Prostate gland (tissue), 2 donors: Measurements from ENCODE around the gene ZNF571. TPM values are rescaled to one million over a fixed set of nuclear protein-coding genes. Genes with fewer than 3 reads are reported as not detected.

Experiments
- DNase-seq: peaks from one replicate; pipeline ENCODE4 v3.0.0-alpha.2; 2019; ENCODE audit warnings: low spot score
- H3K27ac ChIP-seq, 2 donors: fragments of 200-600 bp; sonication (generic); 2 replicates each; pipeline ENCODE4 v1.5.1; 2017 to 2019
- H3K27me3 ChIP-seq: fragments of 200-600 bp; sonication (generic); replicated peaks from 2 replicates; pipeline ENCODE4 v1.5.1; 2019; ENCODE audit not compliant: insufficient read depth
- H3K36me3 ChIP-seq, 2 donors: fragments of 200-600 bp; sonication (generic); 1 replicate in 1 of 2; 2 replicates in 1 of 2; pipeline versions ENCODE4 v1.5.1 to v1.8.1; 2017 to 2019
- H3K4me1 ChIP-seq: fragments of 200-600 bp; sonication (generic); replicated peaks from 2 replicates; pipeline ENCODE4 v1.5.1; 2019
- H3K4me3 ChIP-seq, 2 donors: fragments of 200-600 bp; sonication (generic); 2 replicates each; pipeline ENCODE4 v1.5.1; 2017 to 2019
- H3K9me3 ChIP-seq: fragments of 200-600 bp; sonication (generic); 2 replicates; pipeline ENCODE4 v1.5.1; 2017
- POLR2A ChIP-seq: fragments of 450-650 bp; IDR thresholded peaks from one replicate; pipeline ENCODE4 v1.6.1; 2016; ENCODE audit warnings: antibody characterized with exemption, mild to moderate bottlenecking
- POLR2AphosphoS5 ChIP-seq: sonication (generic); formaldehyde crosslinking; IDR thresholded peaks from one replicate; pipeline ENCODE4 v1.6.1; 2017; ENCODE audit warnings: antibody characterized with exemption
- WGBS: methylation state at CpG from one replicate; pipeline ENCODE4 v1.1.5; 2018; 5-methylcytosine and 5-hydroxymethylcytosine counted together
- intact Hi-C: fragments of 100-400 bp; cut with DNase I; formaldehyde crosslinking; loops from one replicate; pipeline ENCODE4 v1.14.2; 2022
- total RNA-seq, 2 donors: library from RNA; depleted of rRNA; stranded (reverse); fragments of >200 nt; gene quantifications; one replicate each; pipeline ENCODE4 v1.1.0, GENCODE V29; 2016
- TF ChIP-seq, protein P1 (sequence below), 4 experiments: fragments of 200-600 bp in 2 of 4; fragments of 450-650 bp in 2 of 4; sonication (generic) in 2 of 4; IDR thresholded peaks; 1 replicate in 3 of 4; 2 replicates in 1 of 4; pipeline ENCODE4 v1.5.1; 2016 to 2019; ENCODE audit warnings: antibody characterized with exemption in 4 of 4, mild to moderate bottlenecking in 2 of 4, moderate library complexity in 2 of 4

The ZNF571 gene
- total RNA-seq, 2 donors from 2014 or later: 4.5 to 34.2 TPM

DNA sequence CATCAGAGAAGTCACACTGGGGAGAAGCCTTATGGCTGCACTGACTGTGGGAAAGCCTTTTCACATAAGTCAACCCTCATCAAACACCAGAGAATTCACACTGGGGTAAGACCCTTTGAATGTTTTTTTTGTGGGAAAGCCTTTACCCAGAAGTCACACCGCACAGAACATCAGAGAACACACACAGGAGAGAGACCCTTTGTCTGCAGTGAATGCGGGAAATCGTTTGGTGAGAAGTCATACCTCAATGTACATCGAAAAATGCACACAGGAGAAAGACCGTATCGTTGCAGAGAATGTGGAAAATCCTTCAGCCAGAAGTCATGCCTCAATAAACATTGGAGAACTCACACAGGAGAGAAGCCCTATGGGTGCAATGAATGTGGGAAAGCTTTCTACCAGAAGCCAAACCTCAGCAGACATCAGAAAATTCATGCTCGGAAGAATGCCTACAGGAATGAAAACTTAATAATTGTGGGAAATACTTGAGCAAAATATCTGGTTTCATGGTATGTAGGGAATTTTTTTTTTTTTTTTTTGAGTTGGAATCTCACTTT lies 57.1 kb downstream of the ZNF571 start:
- Histone ChIP-seq H3K27ac (no peak overlapping the region), H3K4me1 (no peaks in the 10 kb centered on the region), H3K9me3 (no peaks in the 10 kb centered on the region), H3K27me3 (no peaks in the 10 kb centered on the region), H3K4me3 (no peak overlapping the region), H3K36me3 (peaks cover under 1 to 29% of the 10 kb centered on the region in 2 donors)
- TF ChIP-seq POLR2AphosphoS5: no peak
- no peak for TF ChIP-seq POLR2A
- TF ChIP-seq, protein P1, sequence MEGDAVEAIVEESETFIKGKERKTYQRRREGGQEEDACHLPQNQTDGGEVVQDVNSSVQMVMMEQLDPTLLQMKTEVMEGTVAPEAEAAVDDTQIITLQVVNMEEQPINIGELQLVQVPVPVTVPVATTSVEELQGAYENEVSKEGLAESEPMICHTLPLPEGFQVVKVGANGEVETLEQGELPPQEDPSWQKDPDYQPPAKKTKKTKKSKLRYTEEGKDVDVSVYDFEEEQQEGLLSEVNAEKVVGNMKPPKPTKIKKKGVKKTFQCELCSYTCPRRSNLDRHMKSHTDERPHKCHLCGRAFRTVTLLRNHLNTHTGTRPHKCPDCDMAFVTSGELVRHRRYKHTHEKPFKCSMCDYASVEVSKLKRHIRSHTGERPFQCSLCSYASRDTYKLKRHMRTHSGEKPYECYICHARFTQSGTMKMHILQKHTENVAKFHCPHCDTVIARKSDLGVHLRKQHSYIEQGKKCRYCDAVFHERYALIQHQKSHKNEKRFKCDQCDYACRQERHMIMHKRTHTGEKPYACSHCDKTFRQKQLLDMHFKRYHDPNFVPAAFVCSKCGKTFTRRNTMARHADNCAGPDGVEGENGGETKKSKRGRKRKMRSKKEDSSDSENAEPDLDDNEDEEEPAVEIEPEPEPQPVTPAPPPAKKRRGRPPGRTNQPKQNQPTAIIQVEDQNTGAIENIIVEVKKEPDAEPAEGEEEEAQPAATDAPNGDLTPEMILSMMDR (IDR thresholded peaks at IDR 0.05): no peak
- intact Hi-C loops: no loop called here
- DNase-seq: no peak
- WGBS: 98% methylated on average over 7 of the region's 7 CpGs

DNA sequence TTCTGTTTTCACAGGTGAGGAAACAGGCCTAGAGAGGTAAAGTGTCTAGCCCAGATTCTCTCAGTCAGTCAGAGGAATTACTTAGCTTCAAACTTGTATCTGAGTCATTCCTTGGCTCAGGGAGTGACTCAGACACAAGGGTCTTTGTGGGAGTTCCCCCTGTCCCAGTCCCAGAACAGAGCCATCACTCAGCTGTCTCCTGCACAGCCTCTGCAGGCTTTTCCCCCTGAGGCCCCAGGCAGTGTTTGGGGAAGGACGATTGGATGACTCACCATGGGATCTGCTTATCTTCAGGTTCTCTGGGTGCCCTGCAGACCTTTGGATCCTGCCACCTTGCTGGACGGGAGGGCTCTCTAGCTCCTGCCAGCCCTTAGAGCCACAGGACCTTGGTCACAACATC lies 74.7 kb downstream of the ZNF571 start:
- Histone ChIP-seq H3K27ac (no peak overlapping the region), H3K9me3 (no peaks in the 10 kb centered on the region), H3K4me3 (no peak overlapping the region), H3K27me3 (no peaks in the 10 kb centered on the region), H3K36me3 (no peaks in the 10 kb centered on the region), H3K4me1 (no peaks in the 10 kb centered on the region)
- no peak for DNase-seq
- WGBS: 79% methylated on average over 2 of the region's 2 CpGs
- intact Hi-C loops: no loop called here
- TF ChIP-seq, protein P1 (IDR thresholded peaks at IDR 0.05): no peak
- TF ChIP-seq POLR2A (no peak), POLR2AphosphoS5 (no peak)

Other genes with a start within 250 kb of the ZNF571 start
- 10 to 100 TPM; 10.7 to 15.0 TPM for gene ZNF527, start 223.7 kb downstream of the ZNF571 start, total RNA-seq
- gene ZNF569, start 127.3 kb downstream of the ZNF571 start, total RNA-seq: 1 to 10 TPM; 4.8 to 6.1 TPM
- 10 to 100 TPM in 1 of 2 donors, 1 to 10 TPM in 1; 6.6 to 13.5 TPM for gene ZNF570, start 125.4 kb downstream of the ZNF571 start, total RNA-seq
- gene ZNF793, start 87.9 kb downstream of the ZNF571 start, total RNA-seq: 10 to 100 TPM in 1 of 2 donors, 1 to 10 TPM in 1; 5.1 to 13.3 TPM
- 1 to 10 TPM; 2.9 to 3.1 TPM for gene ZNF540, start 84 bp upstream of the ZNF571 start, total RNA-seq
- 1 to 10 TPM; 5.7 to 6.8 TPM for gene ZFP30, start 60.7 kb upstream of the ZNF571 start, total RNA-seq
- gene ZNF607, start 125.0 kb upstream of the ZNF571 start, total RNA-seq: 1 to 10 TPM; 5.6 to 6.5 TPM
- 1 to 10 TPM; 5.9 to 8.4 TPM for gene ZNF573, start 184.8 kb upstream of the ZNF571 start, total RNA-seq